ENCODE results near the gene SLC38A10.

SLC38A10 gene

GRCh38 chr17:81202318-81202717 lies 92.8 kb downstream of the SLC38A10 start:
- DNase-seq, result no peak

- DNase-seq, result peak; percentile 63
Measured at GRCh38 chr17:81200695-81201580, 94.2 kb downstream of the SLC38A10 start.

- DNase-seq, result no peak
Measured at GRCh38 chr17:81200201-81200600, 94.9 kb downstream of the SLC38A10 start.

- no peak for DNase-seq
Measured at GRCh38 chr17:81199482-81199830, 95.7 kb downstream of the SLC38A10 start.

GRCh38 chr17:81198826-81199481 lies 96.2 kb downstream of the SLC38A10 start:
- no peak for DNase-seq

GRCh38 chr17:81197831-81198490 lies 97.1 kb downstream of the SLC38A10 start:
- no peak for DNase-seq

- no peak for DNase-seq
Measured at GRCh38 chr17:81197409-81197795, 97.7 kb downstream of the SLC38A10 start.

GRCh38 chr17:81196505-81197408 lies 98.3 kb downstream of the SLC38A10 start:
- DNase-seq, result no peak

GRCh38 chr17:81195941-81196495 lies 99.1 kb downstream of the SLC38A10 start:
- DNase-seq, result no peak

All from fibroblast of skin of back (primary cell).